ENCODE measurements around the gene CSNK2A1. TPM values are rescaled to one million over a fixed set of nuclear protein-coding genes. Genes with fewer than 3 reads are reported as not detected.
A peak's percentile ranks its signal among the peaks of the same experiment; 100 is the strongest.
"Not testable (repeated sequence)": the region's sequence is repeated elsewhere in the genome, so short reads cannot be mapped to it uniquely, and the experiment has no call there.

CSNK2A1 gene
- total RNA-seq, 1 donor from 2014 or later: 74.8 TPM

DNA sequence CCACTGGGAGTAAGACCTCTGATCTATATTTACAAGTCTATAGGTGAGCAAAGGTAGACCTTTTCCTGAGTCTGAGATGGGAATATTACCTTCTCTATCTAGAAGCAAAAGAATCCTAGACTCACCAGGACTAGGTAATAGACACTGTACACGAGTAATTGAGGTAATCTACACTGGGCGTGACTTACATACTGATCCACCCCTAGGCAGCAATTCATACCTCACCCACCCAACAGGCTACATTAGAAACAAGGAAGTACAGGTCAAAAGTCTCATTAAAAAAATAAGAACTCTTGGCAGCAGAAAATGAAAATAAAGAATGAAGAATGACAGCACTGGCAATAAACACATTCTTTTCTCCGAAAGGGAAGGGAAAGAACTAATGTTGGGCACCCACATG, 7.6 kb downstream of the CSNK2A1 start:
- DNase-seq (ENCODE audit: low read depth in 2 of 2): peak; percentile 70 to 78

DNA sequence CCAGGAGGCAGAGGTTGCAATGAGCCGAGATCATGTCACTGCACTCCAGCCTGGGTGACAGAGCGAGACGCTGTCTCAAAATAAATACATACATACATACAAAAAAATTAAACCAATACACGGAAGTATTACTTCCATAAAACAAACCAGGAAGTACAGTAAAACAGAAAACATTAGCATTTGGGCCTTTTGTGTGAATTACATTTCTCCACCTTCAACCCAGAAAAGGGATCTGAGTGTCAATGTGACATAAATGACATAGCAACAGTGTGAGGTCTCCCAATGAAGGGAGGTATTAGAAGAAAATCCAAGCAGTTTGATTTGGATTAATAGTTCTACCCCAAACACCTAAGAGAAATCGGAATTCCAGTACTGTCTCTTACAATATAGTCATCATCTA, 10.1 kb downstream of the CSNK2A1 start:
- no peak for DNase-seq (ENCODE audit: low read depth in 2 of 2)

GRCh38 chr20:532530-532929, 11.1 kb downstream of the CSNK2A1 start:
- no peak for DNase-seq (ENCODE audit: low read depth in 2 of 2)

GRCh38 chr20:531608-532007, 12.0 kb downstream of the CSNK2A1 start:
- DNase-seq (ENCODE audit: low read depth in 2 of 2): no peak

- DNase-seq (ENCODE audit: low read depth in 2 of 2): no peak
Observed at GRCh38 chr20:530321-530720, 13.3 kb downstream of the CSNK2A1 start.

DNA sequence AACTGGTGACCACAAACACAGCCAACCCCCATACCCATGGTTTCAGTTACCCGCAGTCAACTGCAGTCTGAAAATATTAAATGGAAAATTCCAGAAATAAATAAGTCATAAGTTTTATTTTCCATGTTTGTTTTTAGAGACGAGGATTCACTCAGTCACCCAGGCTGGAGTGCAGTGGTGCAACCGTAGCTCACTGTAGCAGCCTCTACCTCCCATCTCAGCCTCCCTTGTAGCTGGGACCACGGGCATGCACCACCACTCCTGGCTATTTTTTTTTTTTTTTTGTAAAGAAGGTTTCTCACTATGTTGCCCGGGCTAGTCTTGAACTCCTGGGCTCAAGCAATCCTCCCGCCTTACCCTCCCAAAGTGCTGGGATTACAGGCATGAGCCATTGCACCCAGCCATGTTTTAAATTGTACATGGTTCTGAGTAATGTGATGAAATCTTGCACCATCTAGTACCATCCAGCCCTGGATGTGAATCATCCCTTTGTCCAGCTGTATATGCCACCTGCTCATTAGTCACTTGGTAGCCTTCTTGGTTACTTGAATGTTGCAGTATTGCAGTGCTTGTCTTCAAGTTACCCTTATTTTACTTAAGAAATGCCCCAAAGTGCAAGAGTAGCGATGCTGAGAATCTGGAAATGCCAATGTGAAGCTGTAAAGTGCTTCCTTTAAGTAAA, 14.5 kb downstream of the CSNK2A1 start:
- DNase-seq (ENCODE audit: low read depth in 2 of 2): peak in 1 of 2 donors; percentile 84

DNA sequence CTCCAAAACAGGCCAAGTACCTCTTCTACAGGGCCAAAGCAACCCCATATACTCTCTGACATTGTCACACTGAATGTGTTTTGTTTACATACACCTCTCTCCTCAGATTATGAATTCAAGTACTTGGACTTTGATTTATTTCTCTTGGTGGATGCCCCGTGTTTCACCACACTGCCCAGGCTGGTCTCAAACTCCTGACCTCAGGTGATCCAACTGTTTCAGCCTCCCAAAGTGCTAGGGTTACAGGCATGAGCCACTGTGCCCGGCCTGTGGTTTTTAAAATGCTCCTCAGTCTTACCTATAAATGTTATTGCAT, 16.1 kb downstream of the CSNK2A1 start:
- no peak for DNase-seq (ENCODE audit: low read depth in 2 of 2)

GRCh38 chr20:521860-522259, 21.7 kb downstream of the CSNK2A1 start:
- DNase-seq (ENCODE audit: low read depth in 2 of 2): no peak

- no peak for DNase-seq (ENCODE audit: low read depth in 2 of 2)
Observed at GRCh38 chr20:519999-520398, 23.6 kb downstream of the CSNK2A1 start.

DNA sequence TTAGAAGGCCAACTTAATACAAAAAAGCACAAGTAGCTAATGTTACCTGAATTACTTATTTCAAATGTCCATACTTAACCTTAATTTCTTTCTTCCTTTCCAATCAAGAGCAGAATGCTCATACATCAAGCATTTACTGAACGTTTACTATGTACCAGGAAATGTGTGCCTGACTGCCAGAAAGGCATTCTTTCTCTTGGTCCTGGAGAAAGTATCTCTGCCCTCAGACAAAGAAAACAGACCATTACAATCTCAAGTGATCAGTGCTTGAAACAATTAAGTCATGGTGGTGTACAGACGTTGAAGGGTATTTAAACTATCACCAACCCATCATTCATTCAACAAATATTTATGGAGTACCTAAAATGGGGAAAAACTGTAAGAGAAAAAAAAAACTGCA, 26.4 kb downstream of the CSNK2A1 start:
- no peak for DNase-seq (ENCODE audit: low read depth in 2 of 2)

DNA sequence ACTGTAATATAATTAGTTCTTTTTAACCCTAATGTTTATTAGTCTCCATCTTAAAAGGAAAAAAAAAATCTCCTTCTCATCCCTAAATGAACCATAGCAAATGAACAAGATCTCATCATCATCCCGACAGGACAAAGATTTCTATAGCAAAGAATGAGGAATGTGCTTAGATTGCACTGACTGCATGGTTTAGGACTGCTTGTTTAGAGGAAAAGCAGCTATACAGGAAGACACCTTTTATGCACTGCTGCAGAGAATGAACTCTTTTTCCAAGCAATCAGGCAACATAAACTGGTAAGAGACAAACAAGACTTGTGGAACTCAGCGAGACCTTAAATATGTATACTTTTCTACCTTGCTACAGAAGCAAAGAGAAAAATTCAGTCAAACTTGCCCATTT, 26.8 kb downstream of the CSNK2A1 start:
- DNase-seq (ENCODE audit: low read depth in 2 of 2): peak; percentile 6 to 17

GRCh38 chr20:515696-516095, 27.9 kb downstream of the CSNK2A1 start:
- no peak for DNase-seq (ENCODE audit: low read depth in 2 of 2)

- no peak for DNase-seq (ENCODE audit: low read depth in 2 of 2)
Observed at GRCh38 chr20:513429-513828, 30.2 kb downstream of the CSNK2A1 start.

DNA sequence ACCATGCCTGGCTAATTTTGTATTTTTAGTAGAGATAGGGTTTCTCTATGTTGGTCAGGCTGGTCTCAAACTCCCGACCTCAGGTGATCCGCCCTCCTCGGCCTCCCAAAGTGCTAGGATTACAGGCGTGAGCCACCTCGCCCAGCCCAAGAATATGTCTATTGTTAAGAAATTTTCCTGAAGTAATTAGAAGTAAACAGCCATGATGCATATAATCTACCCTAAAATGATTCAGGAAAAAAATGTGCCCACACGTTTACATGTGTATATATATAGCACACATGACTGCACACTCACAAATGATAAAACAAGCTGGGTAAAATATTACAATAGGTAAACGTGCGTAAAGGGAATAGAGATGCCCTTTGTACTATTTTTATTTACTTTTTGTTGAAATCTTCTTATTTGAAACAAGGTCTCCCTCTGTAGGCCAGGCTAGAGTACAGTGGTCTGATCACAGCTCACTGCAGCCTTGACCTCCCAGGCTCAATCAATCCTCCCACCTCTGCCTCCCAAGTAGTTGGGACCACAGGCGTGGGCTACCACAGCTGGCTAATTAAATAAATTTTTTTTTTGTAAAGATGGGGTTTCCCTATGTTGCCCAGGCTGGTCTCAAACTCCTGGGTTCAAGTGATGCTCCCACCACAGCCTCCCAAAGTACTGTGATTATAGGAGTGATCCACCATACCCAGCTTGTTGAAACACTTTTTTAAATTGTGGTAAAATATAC, 33.1 kb downstream of the CSNK2A1 start:
- not testable (repeated sequence) for DNase-seq (ENCODE audit: low read depth in 2 of 2)

DNA sequence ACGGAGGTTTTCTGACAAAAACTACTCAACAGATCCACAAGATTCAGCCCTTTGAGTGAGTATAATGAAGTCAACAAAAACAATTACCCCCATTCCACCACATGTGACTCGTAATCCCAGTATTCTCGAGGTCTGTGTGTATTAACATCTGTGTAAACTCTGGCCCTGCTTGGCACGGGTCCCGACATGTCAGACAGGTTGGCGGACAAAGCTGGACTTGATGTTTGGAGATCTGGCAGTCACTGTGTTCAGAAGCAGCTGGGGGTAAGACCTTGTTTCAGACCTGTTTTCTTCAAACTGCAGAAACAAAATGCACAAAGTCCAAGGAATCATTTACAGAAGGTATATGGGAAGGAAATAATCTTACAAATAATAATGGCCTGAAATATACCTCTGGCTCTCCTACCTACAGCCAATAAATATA, 35.2 kb downstream of the CSNK2A1 start:
- peak in 1 of 2 donors; percentile 20 for DNase-seq (ENCODE audit: low read depth in 2 of 2)

DNA sequence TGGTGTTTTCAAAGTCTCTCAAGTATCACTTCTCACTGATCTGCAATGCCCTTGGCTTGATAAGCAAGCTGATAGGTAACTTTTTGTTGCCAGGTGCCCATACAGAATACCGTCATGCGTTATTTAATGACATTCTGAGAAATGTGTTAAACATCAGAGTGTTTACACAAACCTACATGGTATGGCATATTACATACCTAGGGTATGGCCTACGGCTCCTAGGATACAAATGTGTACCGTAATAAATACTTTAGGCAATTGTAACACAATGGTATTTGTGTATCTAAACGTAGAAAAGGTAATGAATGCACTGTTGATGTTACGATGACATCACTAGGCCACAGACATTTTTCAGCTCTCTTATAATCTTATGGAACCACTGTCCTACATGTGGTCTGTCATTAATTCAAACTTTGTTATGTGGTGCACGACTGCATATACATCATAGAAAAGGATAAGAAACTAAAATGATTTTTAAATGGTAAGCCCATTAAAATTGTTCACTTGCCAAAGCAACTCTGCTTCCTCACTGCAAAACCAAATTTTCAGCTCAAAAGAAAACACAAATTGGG, 35.7 kb downstream of the CSNK2A1 start:
- no peak for DNase-seq (ENCODE audit: low read depth in 2 of 2)

- no peak for DNase-seq (ENCODE audit: low read depth in 2 of 2)
Observed at GRCh38 chr20:507006-507758, 36.4 kb downstream of the CSNK2A1 start.

DNA sequence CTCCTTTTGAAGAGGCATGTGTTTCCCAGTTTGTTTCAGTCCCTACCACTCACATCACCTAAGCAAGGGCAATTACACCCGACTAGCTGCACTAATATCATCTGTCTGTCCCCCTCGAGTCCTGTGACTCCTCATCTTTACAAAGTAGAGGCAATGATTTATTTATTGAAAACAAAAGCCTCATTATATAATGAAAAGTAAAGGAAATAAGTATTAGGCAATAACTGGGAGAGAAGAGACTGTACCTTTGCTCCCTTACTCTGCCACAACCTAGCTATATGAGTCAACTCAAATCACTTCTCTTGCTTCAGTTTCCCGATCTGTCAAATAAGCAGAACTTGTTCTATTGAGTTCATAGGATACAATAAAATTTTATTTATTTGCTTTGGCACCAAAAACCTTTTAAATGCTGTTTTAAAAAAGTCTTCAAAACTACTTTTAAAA, 38.9 kb downstream of the CSNK2A1 start:
- DNase-seq (ENCODE audit: low read depth in 2 of 2): no peak

- no peak for DNase-seq (ENCODE audit: low read depth in 2 of 2)
Observed at GRCh38 chr20:503048-503737, 40.4 kb downstream of the CSNK2A1 start.

- DNase-seq (ENCODE audit: low read depth in 2 of 2): no peak
Observed at GRCh38 chr20:497979-498378, 45.6 kb downstream of the CSNK2A1 start.

- no peak for DNase-seq (ENCODE audit: low read depth in 2 of 2)
Observed at GRCh38 chr20:496126-496696, 47.4 kb downstream of the CSNK2A1 start.

All from lung microvascular endothelial cell (primary cell).